OCI-LY7 (cell line): ENCODE results near the gene RTN4.

Source experiments
- EZH2phosphoT487 ChIP-seq: fragments of 200-600 bp; sonication (generic); IDR thresholded peaks from 2 replicates; pipeline ENCODE4 v1.6.1; 2018; ENCODE audit warnings: low read depth, borderline replicate concordance, mild to moderate bottlenecking, mixed run types, antibody characterized with exemption, low read length, moderate library complexity, mixed read lengths
- TF ChIP-seq, protein P1 (sequence below): fragments of 200-600 bp; sonication (generic); conservative IDR thresholded peaks from 2 replicates; pipeline ENCODE4 v1.5.1; 2014; ENCODE audit warnings: mild to moderate bottlenecking, antibody characterized with exemption, low read length, moderate library complexity, mixed read lengths

DNA sequence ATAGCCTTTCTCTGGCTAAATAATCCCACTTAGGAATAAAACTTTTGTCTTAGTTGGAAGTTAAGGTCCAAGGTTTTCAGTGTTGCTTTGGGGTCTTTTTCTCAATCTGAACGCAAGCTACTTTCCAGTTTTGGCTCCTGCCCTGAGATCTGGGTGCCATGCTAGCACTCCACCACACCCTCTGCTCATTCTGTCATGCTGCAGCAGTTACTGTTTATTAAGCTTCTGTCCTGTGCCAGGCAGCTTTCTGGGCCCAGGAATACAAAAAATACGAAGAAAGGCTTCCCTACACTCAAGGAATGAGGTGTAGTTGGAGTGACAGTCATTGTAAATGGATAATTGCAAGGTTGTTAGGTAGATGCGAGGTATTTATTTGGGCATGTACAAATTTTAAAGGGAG is 46.3 kb upstream of the RTN4 start:
- TF ChIP-seq EZH2phosphoT487 = no peak
- TF ChIP-seq, protein P1, sequence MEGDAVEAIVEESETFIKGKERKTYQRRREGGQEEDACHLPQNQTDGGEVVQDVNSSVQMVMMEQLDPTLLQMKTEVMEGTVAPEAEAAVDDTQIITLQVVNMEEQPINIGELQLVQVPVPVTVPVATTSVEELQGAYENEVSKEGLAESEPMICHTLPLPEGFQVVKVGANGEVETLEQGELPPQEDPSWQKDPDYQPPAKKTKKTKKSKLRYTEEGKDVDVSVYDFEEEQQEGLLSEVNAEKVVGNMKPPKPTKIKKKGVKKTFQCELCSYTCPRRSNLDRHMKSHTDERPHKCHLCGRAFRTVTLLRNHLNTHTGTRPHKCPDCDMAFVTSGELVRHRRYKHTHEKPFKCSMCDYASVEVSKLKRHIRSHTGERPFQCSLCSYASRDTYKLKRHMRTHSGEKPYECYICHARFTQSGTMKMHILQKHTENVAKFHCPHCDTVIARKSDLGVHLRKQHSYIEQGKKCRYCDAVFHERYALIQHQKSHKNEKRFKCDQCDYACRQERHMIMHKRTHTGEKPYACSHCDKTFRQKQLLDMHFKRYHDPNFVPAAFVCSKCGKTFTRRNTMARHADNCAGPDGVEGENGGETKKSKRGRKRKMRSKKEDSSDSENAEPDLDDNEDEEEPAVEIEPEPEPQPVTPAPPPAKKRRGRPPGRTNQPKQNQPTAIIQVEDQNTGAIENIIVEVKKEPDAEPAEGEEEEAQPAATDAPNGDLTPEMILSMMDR = no peak
